H1 (cell line): Measurements from ENCODE around the gene CCDC182. TPM values are rescaled to one million over a fixed set of nuclear protein-coding genes. Genes with fewer than 3 reads are reported as not detected.

Experiments used
- CTCF ChIA-PET: fragments of 300-600 bp; sonication (Branson Sonifier 250); formaldehyde crosslinking; loops from one replicate; lab custom pipeline; 2021; ENCODE audit not compliant: partially characterized antibody; lab: Charles Lee
- POLR2A ChIA-PET: fragments of 300-600 bp; sonication (Branson Sonifier 250); formaldehyde crosslinking; loops from one replicate; lab custom pipeline; 2021; ENCODE audit warnings: inconsistent platforms; ENCODE audit not compliant: partially characterized antibody; lab: Charles Lee
- DNase-seq, 2 experiments: peaks; one replicate each; pipeline versions ENCODE4 v3.0.0 to v3.0.0-alpha.2; 2010 to 2022; ENCODE audit warnings: low spot score in 2 of 2, low read depth in 1 of 2, mixed read lengths in 1 of 2
- FAIRE-seq: peaks from 2 replicates; lab custom pipeline; 2011; peaks lifted over from hg19 to GRCh38; lab: Jason Lieb, UNC
- H2AFZ ChIP-seq: 2 replicates; pipeline ENCODE4 v1.8.1; 2012; ENCODE audit warnings: low read length, inconsistent platforms
- H2AK5ac ChIP-seq: 2 replicates; pipeline ENCODE4 v1.6.1; 2013; ENCODE audit warnings: low read depth, low read length
- H2BK120ac ChIP-seq: replicated peaks from 2 replicates; pipeline ENCODE3; 2013; ENCODE audit warnings: low read depth, low read length, inconsistent platforms
- H2BK12ac ChIP-seq: 2 replicates; pipeline ENCODE4 v1.6.1; 2013; ENCODE audit warnings: low read depth, low read length
- H2BK15ac ChIP-seq: 2 replicates; pipeline ENCODE4 v1.6.1; 2013; ENCODE audit warnings: low read length
- H2BK20ac ChIP-seq: 2 replicates; pipeline ENCODE4 v1.6.1; 2013; ENCODE audit warnings: low read length
- H2BK5ac ChIP-seq: 2 replicates; pipeline ENCODE4 v1.6.1; 2013; ENCODE audit warnings: low read depth, low read length
- H3K14ac ChIP-seq: 2 replicates; pipeline ENCODE4 v1.6.1; 2013; ENCODE audit warnings: inconsistent platforms; ENCODE audit not compliant: insufficient read length
- H3K18ac ChIP-seq: 2 replicates; pipeline ENCODE4 v1.6.1; 2013; ENCODE audit warnings: low read length; ENCODE audit errors: extremely low read depth
- H3K23ac ChIP-seq: 2 replicates; pipeline ENCODE4 v1.6.1; 2013; ENCODE audit warnings: inconsistent platforms; ENCODE audit not compliant: insufficient read length
- H3K23me2 ChIP-seq: 2 replicates; pipeline ENCODE4 v1.6.1; 2013; ENCODE audit warnings: low read depth, low read length
- H3K27ac ChIP-seq: 2 replicates; pipeline ENCODE4 v1.6.1; 2011; ENCODE audit warnings: low read depth, low read length, inconsistent platforms
- H3K27me3 ChIP-seq, 4 experiments: replicated peaks in 1 of 4; 1 replicate in 1 of 4; 2 replicates in 3 of 4; pipeline versions ENCODE4 v1.6.1 to v1.8.1; 2011 to 2013; ENCODE audit warnings: low read length in 3 of 4, mild to moderate bottlenecking in 3 of 4, inconsistent platforms in 2 of 4, mixed read lengths in 2 of 4, moderate library complexity in 1 of 4; ENCODE audit not compliant: control insufficient read depth in 3 of 4, insufficient read depth in 3 of 4; ENCODE audit errors: extremely low read depth in 1 of 4
- H3K36me3 ChIP-seq, 4 experiments: 2 replicates each; pipeline versions ENCODE4 v1.6.1 to v1.8.1; 2011 to 2013; ENCODE audit warnings: mild to moderate bottlenecking in 4 of 4, low read length in 3 of 4, moderate library complexity in 2 of 4, control low read depth in 1 of 4, inconsistent platforms in 1 of 4; ENCODE audit not compliant: insufficient read depth in 4 of 4, control insufficient read depth in 2 of 4
- H3K4ac ChIP-seq: replicated peaks from 2 replicates; pipeline ENCODE3; 2013; ENCODE audit warnings: low read length, low read depth, mixed read lengths, inconsistent platforms; ENCODE audit not compliant: insufficient read length
- H3K4me1 ChIP-seq, 4 experiments: replicated peaks in 1 of 4; 1 replicate in 1 of 4; 2 replicates in 3 of 4; pipeline versions ENCODE4 v1.6.1 to v1.8.1; 2011 to 2013; ENCODE audit warnings: low read length in 3 of 4, inconsistent platforms in 2 of 4, mixed read lengths in 1 of 4; ENCODE audit not compliant: insufficient read depth in 4 of 4, control insufficient read depth in 3 of 4
- H3K4me2 ChIP-seq, 2 experiments: 2 replicates each; pipeline versions ENCODE4 v1.6.1 to v1.8.1; 2011 to 2013; ENCODE audit warnings: low read depth in 2 of 2, low read length in 2 of 2, control low read depth in 1 of 2, inconsistent platforms in 1 of 2, mild to moderate bottlenecking in 1 of 2; ENCODE audit not compliant: insufficient read depth in 1 of 2
- H3K4me3 ChIP-seq, 4 experiments: fragments of 200-600, 300-600 bp in 1 of 4; sonication (generic), shearing (Covaris generic), sonication (Bioruptor Twin) in 1 of 4; 2 replicates each; pipeline versions ENCODE4 v1.5.1 to v1.8.1; 2011 to 2016; ENCODE audit warnings: low read length in 4 of 4, low read depth in 3 of 4, control low read depth in 2 of 4, inconsistent platforms in 2 of 4, mild to moderate bottlenecking in 2 of 4, mixed read lengths in 1 of 4, moderate library complexity in 1 of 4; ENCODE audit not compliant: insufficient read depth in 2 of 4; ENCODE audit errors: extremely low read depth in 1 of 4
- H3K56ac ChIP-seq: replicated peaks from 2 replicates; pipeline ENCODE3; 2013; ENCODE audit warnings: low read depth, mild to moderate bottlenecking, mixed read lengths, low read length, inconsistent platforms; ENCODE audit not compliant: insufficient read length
- H3K79me1 ChIP-seq: 2 replicates; pipeline ENCODE4 v1.6.1; 2013; ENCODE audit warnings: low read depth, low read length, control low read depth
- H3K79me2 ChIP-seq, 2 experiments: 2 replicates each; pipeline versions ENCODE4 v1.6.1 to v1.8.1; 2012 to 2013; ENCODE audit warnings: low read length in 2 of 2, mild to moderate bottlenecking in 2 of 2, inconsistent platforms in 1 of 2; ENCODE audit not compliant: insufficient read depth in 2 of 2, control insufficient read depth in 1 of 2
- H3K9ac ChIP-seq, 4 experiments: replicated peaks in 1 of 4; 1 replicate in 1 of 4; 2 replicates in 3 of 4; pipeline versions ENCODE4 v1.6.1 to v1.8.1; 2011 to 2013; ENCODE audit warnings: low read depth in 3 of 4, low read length in 3 of 4, control low read depth in 2 of 4, mild to moderate bottlenecking in 2 of 4, moderate library complexity in 2 of 4, inconsistent platforms in 1 of 4; ENCODE audit errors: extremely low read depth in 1 of 4
- H3K9me3 ChIP-seq, 2 experiments: 2 replicates each; pipeline versions ENCODE4 v1.6.1 to v1.8.1; 2012 to 2013; ENCODE audit warnings: mild to moderate bottlenecking in 2 of 2, moderate library complexity in 2 of 2, control low read depth in 1 of 2, inconsistent platforms in 1 of 2, low read depth in 1 of 2, low read length in 1 of 2, mixed read lengths in 1 of 2; ENCODE audit not compliant: insufficient read depth in 2 of 2
- H4K20me1 ChIP-seq, 2 experiments: replicated peaks in 1 of 2; 2 replicates each; pipeline versions ENCODE3 to v1.8.1; 2011 to 2013; ENCODE audit warnings: inconsistent platforms in 2 of 2, low read length in 2 of 2, mild to moderate bottlenecking in 1 of 2; ENCODE audit not compliant: insufficient read depth in 2 of 2, control insufficient read depth in 1 of 2
- H4K5ac ChIP-seq: 2 replicates; pipeline ENCODE4 v1.6.1; 2013; ENCODE audit warnings: low read length, low read depth, mixed read lengths, inconsistent platforms; ENCODE audit not compliant: insufficient read length
- H4K8ac ChIP-seq: 2 replicates; pipeline ENCODE4 v1.8.0; 2013; ENCODE audit warnings: mild to moderate bottlenecking, moderate library complexity, low read length, inconsistent platforms; ENCODE audit not compliant: insufficient read depth; ENCODE audit errors: extremely low read depth
- H4K91ac ChIP-seq: replicated peaks from 2 replicates; pipeline ENCODE3; 2013; ENCODE audit warnings: low read length, mixed read lengths, inconsistent platforms; ENCODE audit not compliant: insufficient read length
- CHD1 ChIP-seq: IDR thresholded peaks from 2 replicates; pipeline ENCODE4 v1.6.1; 2012; ENCODE audit warnings: low read depth, low read length, improper control_type of control experiment
- CHD2 ChIP-seq: IDR thresholded peaks from 2 replicates; pipeline ENCODE4 v1.6.1; 2012; ENCODE audit warnings: low read length, improper control_type of control experiment
- EGR1 ChIP-seq: IDR thresholded peaks from 2 replicates; pipeline ENCODE4 v1.6.1; 2011; ENCODE audit warnings: low read depth, low read length, borderline replicate concordance
- JUN ChIP-seq: IDR thresholded peaks from 2 replicates; pipeline ENCODE4 v1.6.1; 2011; ENCODE audit warnings: low read depth, mild to moderate bottlenecking, improper control_type of control experiment, low read length
- MAFK ChIP-seq: IDR thresholded peaks from 2 replicates; pipeline ENCODE4 v1.6.1; 2012; ENCODE audit warnings: low read depth, mild to moderate bottlenecking, improper control_type of control experiment, low read length
- SAP30 ChIP-seq: fragments of 300-600 bp; sonication (generic); IDR thresholded peaks from 2 replicates; pipeline ENCODE4 v1.7.1; 2012; ENCODE audit warnings: low read length, moderate library complexity, mild to moderate bottlenecking, inconsistent platforms; ENCODE audit not compliant: insufficient read depth, insufficient replicate concordance
- SRF ChIP-seq: IDR thresholded peaks from 2 replicates; pipeline ENCODE4 v1.6.1; 2011; ENCODE audit warnings: mild to moderate bottlenecking, low read depth, low read length, moderate library complexity
- TAF1 ChIP-seq: IDR thresholded peaks from 2 replicates; pipeline ENCODE4 v1.6.1; 2011; ENCODE audit warnings: mild to moderate bottlenecking, low read depth, low read length
- WGBS, 2 experiments: shearing (Covaris generic) in 1 of 2; methylation state at CpG; one replicate each; pipeline versions ENCODE4 v1.1.6 to v1.1.7; 2013 to 2015; ENCODE audit warnings: low lambda C conversion rate in 2 of 2, mixed read lengths in 2 of 2, inconsistent platforms in 1 of 2, low coverage in 1 of 2, missing lambda C conversion rate in 1 of 2; ENCODE audit not compliant: insufficient replicate concordance in 2 of 2, insufficient coverage in 1 of 2, insufficient read length in 1 of 2; ENCODE audit errors: extremely low coverage in 1 of 2, missing lambda C conversion rate in 1 of 2; 5-methylcytosine and 5-hydroxymethylcytosine counted together
- polyA plus RNA-seq, 7 experiments: library from polyadenylated mRNA; depleted of rRNA in 3 of 7; stranded (reverse) in 5 of 7; unstranded in 2 of 7; fragments of >200 nt in 5 of 7; fragments of 200-250 nt in 2 of 7; gene quantifications; 1 replicate in 5 of 7; 2 replicates in 1 of 7; 4 replicates in 1 of 7; pipeline versions ENCODE4 v1.2.1 to v1.2.3, GENCODE V29; 2011 to 2013; ENCODE audit warnings: missing spikeins in 2 of 7, mixed read lengths in 2 of 7
- total RNA-seq: library from RNA; stranded (reverse); fragmentation: NEBNext Ultra II Directional; extraction: Animal tissue kit (Norgen Biotek cat#: 25700); gene quantifications from 2 replicates; pipeline ENCODE4 v1.2.1, GENCODE V29; 2021
- TF ChIP-seq, protein P1 (sequence below): IDR thresholded peaks from 2 replicates; pipeline ENCODE4 v1.6.1; 2012; ENCODE audit warnings: low read length, inconsistent platforms
- TF ChIP-seq, protein P2 (sequence below): IDR thresholded peaks from 2 replicates; pipeline ENCODE4 v1.6.1; 2011; ENCODE audit warnings: low read length, improper control_type of control experiment

Gene CCDC182
- total and polyA plus RNA-seq, 2 of the 8 experiments (the other 6 are each of a cell fraction or from before 2014, with no cell fraction given), result not detected

DNA sequence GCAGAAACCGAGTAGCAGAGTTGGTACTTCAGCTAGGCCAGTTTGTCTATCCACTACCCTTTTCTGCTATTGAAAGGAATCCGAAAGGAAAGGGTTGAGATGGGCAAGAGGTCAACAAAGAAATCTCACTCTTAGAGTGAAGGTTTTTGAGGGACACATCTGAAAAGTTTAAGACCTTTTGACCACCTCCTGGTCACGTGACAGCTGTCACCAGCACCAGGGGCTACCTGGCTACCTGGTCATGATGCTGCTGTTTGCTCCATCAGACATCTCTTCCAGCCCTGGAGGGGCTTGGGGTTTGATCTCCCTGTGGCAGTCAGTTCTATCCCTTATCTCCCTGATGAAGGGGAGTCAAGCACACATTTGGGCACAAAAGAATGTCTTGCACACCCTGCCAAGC is 7.6 kb downstream of the CCDC182 start:
- H4K91ac ChIP-seq, result no peak overlapping the region
- DNase-seq, result no peak
- H2AK5ac ChIP-seq, result no peak overlapping the region
- FAIRE-seq, result no peak
- H3K23me2 ChIP-seq, result no peaks in the 10 kb centered on the region
- no peaks in the 10 kb centered on the region for H3K9me3 ChIP-seq
- H3K23ac ChIP-seq, result no peak overlapping the region
- H3K27ac ChIP-seq, result no peak overlapping the region
- ChIA-PET POLR2A (interaction anchor here (1.1 kb wide), 1 partner anchor 21 kb away, joined by 3 read pairs; no protein-coding TSS in a partner anchor), CTCF (interaction anchor here (0.6 to 2.0 kb wide), 14 partner anchors 10 to 615 kb away, joined by 3 to 9 read pairs (median 4); no protein-coding TSS in a partner anchor)
- no peaks in the 10 kb centered on the region for H3K79me2 ChIP-seq
- H3K4me1 ChIP-seq, result no peaks in the 10 kb centered on the region; a peak in 1 of 7 replicates
- H3K4me3 ChIP-seq, result no peak overlapping the region
- H3K4ac ChIP-seq, result no peak overlapping the region
- no peak overlapping the region; the same call in 1 of the 2 replicates for H4K8ac ChIP-seq
- H2BK15ac ChIP-seq, result no peak overlapping the region
- H4K5ac ChIP-seq, result no peak overlapping the region
- H3K4me2 ChIP-seq, result no peak overlapping the region
- H3K14ac ChIP-seq, result no peak overlapping the region
- H3K9ac ChIP-seq, result no peak overlapping the region
- H2BK20ac ChIP-seq, result no peak overlapping the region
- no peak overlapping the region for H3K18ac ChIP-seq
- no peaks in the 10 kb centered on the region for H4K20me1 ChIP-seq
- H2BK12ac ChIP-seq, result no peak overlapping the region
- no peaks in the 10 kb centered on the region for H3K27me3 ChIP-seq
- H2BK5ac ChIP-seq, result no peak overlapping the region
- no peak overlapping the region for H2BK120ac ChIP-seq
- no peaks in the 10 kb centered on the region for H3K79me1 ChIP-seq
- no peak overlapping the region for H3K56ac ChIP-seq
- no peak overlapping the region for H2AFZ ChIP-seq
- H3K36me3 ChIP-seq, result no peaks in the 10 kb centered on the region
- WGBS, 2 experiments, result 82% methylated on average over 3 of the region's 3 CpGs; no CpG with 5 or more reads in 1 of the 2 experiments
- TF ChIP-seq EGR1 (no peak), TAF1 (no peak), CHD1 (no peak), MAFK (no peak), CHD2 (no peak), SRF (no peak), SAP30 (no peak), JUN (no peak)
- TF ChIP-seq, protein P1, sequence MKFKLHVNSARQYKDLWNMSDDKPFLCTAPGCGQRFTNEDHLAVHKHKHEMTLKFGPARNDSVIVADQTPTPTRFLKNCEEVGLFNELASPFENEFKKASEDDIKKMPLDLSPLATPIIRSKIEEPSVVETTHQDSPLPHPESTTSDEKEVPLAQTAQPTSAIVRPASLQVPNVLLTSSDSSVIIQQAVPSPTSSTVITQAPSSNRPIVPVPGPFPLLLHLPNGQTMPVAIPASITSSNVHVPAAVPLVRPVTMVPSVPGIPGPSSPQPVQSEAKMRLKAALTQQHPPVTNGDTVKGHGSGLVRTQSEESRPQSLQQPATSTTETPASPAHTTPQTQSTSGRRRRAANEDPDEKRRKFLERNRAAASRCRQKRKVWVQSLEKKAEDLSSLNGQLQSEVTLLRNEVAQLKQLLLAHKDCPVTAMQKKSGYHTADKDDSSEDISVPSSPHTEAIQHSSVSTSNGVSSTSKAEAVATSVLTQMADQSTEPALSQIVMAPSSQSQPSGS, result no peak
- TF ChIP-seq, protein P2, sequence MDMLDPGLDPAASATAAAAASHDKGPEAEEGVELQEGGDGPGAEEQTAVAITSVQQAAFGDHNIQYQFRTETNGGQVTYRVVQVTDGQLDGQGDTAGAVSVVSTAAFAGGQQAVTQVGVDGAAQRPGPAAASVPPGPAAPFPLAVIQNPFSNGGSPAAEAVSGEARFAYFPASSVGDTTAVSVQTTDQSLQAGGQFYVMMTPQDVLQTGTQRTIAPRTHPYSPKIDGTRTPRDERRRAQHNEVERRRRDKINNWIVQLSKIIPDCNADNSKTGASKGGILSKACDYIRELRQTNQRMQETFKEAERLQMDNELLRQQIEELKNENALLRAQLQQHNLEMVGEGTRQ, result no peak
